Left colon (tissue), 2 donors: ENCODE data around the gene NUAK1. TPM values are rescaled to one million over a fixed set of nuclear protein-coding genes. Genes with fewer than 3 reads are reported as not detected.
A peak's percentile ranks its signal among the peaks of the same experiment; 100 is the strongest.

Source experiments
- ATAC-seq: fragments of 200-7000 bp; cut with Tn5 transposase; one replicate; pipeline ENCODE4 v1.9.1; 2020; ENCODE audit warnings: mild to moderate bottlenecking, moderate library complexity
- DNase-seq, 2 donors: peaks; one replicate each; pipeline ENCODE4 v3.0.0-alpha.2; 2020
- intact Hi-C, 2 donors: fragments of 100-400 bp; cut with DNase I in 1 of 2; cut with micrococcal nuclease in 1 of 2; formaldehyde crosslinking; loops; one replicate each; pipeline versions ENCODE4 v1.11.2 to v1.14.0; 2022; cut with DNase I, micrococcal nuclease
- total RNA-seq, 2 donors: library from RNA; stranded (reverse); fragmentation: NEBNext Ultra II Directional; extraction: Animal tissue kit (Norgen Biotek cat#: 25700); gene quantifications; one replicate each; pipeline ENCODE4 v1.2.1, GENCODE V29; 2021
- donor health status: DM: no; HTN: no; CAD: no.
- donor health status: DM: yes; HTN: yes; CAD: no.

The NUAK1 gene
- total RNA-seq, 2 donors from 2014 or later = 3.8 to 4.2 TPM

DNA sequence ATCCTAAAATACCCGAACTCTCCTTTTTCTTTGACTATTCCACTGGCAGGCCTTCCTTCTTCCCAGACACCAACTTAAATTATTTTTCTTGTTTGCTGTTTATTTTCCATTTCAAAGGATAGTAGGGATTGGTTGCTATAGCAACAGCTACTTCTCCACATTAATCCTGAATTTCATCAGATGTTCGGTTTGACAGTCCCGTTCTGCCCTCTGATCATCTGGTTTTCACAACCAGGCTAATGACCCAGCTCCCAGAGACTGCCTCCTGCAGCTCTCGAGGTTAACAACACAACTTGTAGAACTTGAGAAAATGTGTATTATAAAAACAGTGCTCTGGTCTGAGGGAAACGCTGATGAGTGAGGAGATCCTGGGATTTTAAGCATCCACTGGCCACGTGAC is 45.5 kb downstream of the NUAK1 start:
- intact Hi-C loops = no loop called here
- DNase-seq (no peak), ATAC-seq (no peak)

DNA sequence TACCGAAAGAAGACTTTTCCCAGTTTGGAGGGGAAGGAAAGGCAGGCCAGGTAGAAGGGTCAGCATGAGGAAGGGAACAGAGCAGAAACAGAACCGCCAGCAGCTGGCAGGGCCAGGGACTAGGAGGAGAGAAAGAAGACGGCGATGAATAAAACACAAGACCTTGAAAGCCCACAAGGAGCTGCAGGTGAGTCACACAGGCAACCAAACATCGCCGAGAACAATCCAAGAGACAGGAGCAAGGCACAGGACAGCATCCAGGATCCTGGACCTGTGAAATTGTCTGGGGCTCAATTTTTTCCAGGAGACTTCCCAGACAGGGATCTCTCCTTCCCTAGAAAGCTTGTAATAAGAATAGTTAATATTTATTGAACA is 47.3 kb downstream of the NUAK1 start:
- DNase-seq = no peak
- no peak for ATAC-seq
- intact Hi-C loops = no loop called here

DNA sequence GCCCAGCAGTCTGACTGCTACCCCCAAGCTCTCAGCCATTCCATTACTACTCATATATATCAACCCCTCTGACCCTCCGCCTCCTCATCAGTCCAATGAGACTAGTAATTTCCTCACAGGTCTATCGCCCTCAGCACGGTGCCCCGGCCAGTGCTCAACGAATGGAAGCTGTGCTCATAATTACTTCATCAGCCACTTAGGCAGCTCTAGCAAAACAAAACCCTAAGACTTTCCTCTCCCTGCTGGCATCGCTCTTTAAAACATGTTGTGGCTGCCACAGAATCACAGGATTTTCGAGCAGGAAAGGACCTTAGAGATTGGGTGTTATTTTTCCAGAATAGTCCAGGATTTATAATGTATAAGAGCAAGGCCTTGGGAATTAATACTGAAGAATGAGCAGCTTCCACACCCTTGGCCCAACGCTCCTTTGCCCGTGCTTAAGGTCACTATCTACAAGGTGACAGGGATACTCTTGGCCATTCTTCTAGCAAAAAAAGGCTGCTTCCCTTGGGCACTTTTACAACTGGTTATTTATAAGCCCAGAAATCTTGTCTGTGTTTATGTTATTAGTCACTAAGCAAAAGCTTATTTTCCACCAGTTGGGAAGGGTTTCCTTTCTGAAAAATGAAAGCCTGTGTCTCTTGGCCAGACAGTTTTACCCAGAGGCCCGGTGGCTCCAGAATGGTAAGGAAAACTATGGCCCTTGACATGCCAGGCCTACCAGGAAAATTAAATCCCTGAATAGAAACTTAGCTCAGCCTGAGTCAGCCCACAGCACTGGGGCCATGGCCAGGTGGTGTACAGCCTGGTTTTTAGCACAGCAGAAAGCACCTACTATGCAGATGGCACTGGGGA is 47.9 kb downstream of the NUAK1 start:
- no peak for ATAC-seq
- no peak for DNase-seq
- intact Hi-C loops = no loop called here

DNA sequence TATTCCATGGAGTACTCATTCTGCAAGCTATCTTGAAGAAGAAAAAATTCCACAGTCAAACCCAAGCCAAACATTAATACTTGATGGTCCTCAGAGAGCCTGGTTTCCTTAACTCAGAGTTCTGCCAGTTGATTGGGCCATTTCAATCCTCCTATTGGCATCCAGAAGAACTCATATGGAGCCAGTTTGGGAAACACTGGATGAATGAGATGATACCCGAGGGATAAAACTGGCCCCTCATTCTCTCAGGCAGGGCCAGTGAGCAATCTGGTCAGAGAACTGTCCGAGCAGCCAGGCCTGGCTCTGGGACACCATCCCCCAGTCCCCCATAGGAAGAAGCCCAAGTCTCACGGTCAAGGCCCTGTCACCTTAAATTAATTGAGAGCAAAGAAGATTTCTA is 48.8 kb downstream of the NUAK1 start:
- intact Hi-C loops = no loop called here
- no peak for ATAC-seq
- DNase-seq = no peak

DNA sequence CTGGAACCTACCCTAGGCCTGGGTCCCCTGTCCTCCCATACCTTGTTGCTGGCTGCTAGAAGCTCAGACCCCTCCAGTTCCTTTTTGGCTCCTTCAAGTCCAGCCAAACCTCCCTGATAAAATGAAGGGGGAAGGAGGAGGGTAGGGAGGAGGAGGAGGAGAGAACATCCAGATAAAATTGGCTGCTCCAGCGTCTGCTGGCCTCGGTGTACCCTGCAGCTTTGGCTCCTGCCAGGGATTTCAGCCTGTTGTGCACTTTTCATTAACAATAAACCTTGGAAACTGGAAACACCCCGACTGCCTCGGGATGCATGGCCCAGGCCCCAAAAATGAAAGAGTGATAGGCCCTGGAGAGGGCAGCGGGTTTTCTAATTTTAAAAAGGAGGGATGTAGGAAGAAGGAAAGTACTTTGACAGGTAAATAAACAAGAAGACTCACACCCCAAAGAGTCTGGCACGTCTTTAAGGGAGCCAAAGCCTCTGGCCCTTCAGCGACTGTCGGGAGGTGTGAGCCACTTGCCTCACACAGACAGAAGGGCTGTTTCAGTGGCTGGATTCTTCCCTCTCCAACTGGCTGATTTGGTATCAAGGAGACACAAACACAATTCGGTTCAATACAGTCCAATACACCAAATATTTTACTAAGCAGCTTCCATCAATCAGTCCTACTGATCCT is 49.8 kb downstream of the NUAK1 start:
- intact Hi-C loops = no loop called here
- ATAC-seq = no peak

DNA sequence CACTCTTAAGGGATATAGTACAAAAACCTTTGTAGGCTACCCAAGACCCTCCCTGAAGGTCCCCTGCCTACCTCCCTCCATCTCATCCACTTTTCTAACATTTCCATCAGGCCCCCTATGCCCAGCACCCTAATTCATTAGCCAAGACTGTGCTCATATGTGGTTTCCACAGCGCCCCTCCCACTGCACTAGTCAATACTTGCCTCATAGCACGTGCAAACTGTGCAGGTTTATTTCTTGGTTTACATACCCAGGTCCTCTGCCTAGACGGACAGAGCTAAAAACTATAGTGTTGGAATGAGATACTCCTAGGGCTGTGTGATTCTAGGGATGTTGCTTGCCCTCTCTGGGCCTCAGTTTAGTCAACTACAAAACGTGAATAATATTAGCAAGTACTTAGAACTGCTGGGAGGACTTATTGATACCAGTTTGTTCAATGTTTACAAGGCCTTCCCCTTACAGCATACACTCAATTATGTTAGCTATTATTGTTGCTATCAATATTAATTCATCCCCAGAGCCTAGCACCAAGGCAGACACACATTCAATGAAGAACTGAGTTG is 50.4 kb downstream of the NUAK1 start:
- ATAC-seq (no peak), DNase-seq (no peak)
- intact Hi-C loops = no loop called here

More for the DNA sequence above, 49.8 kb downstream of the NUAK1 start:
- DNase-seq = no peak

DNA sequence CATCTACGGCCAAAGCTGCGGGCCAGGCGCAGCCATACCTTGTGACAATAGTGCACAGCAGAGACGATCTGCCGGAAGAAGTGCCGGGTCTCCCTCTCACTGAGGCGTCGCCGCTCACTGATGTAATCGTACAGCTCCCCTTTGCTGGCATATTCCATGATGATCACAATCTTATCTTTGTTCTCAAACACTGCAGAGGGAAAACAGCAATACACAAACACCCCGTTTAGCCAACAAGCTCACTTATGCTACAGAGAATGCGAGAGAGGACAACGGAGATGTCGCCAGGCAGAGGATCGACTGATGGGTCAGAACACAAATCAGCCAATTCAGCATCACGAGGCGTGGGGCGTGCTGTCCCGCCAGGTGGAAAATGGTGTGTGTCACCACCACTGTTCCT is 52.1 kb downstream of the NUAK1 start:
- DNase-seq = no peak
- no peak for ATAC-seq
- intact Hi-C loops = no loop called here

DNA sequence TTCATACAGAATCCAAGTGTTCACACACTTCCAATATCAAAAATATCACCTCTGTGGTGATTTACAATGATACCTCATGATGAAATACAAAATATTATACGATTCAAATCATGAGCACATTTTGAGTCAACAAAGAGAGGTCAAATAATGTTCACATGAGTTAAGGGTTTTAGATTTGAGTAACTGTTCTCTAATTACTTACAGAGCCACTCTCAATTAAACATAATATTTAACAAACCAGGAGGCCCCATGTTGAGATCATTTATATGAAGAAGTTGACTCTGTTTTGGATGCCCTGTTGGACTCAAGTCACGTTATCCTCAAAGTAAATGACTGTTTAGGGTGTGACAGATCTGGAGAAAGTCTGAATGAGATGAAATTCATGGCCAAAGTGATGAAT is 53.5 kb downstream of the NUAK1 start:
- ATAC-seq (no peak), DNase-seq (no peak)
- intact Hi-C loops = no loop called here

DNA sequence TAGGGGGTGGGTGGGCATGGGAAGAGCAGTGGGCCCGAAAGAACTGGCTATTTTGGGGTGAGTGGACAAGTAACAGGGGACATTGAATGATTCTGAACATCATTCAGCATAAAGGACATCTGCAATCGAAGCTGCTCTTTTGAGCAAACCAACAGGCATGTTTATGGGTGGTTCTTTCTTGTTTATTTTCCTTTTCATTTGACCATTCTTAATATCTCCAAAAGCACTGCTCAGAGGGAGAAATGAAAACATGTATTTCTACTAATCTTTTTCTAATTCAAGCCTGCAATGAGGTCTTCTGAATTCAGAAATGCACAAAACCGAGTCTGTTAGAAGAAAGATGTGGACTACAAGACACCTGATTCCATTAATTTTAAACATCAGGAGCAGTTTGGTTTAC is 54.0 kb downstream of the NUAK1 start:
- DNase-seq = no peak
- intact Hi-C loops = no loop called here
- no peak for ATAC-seq

DNA sequence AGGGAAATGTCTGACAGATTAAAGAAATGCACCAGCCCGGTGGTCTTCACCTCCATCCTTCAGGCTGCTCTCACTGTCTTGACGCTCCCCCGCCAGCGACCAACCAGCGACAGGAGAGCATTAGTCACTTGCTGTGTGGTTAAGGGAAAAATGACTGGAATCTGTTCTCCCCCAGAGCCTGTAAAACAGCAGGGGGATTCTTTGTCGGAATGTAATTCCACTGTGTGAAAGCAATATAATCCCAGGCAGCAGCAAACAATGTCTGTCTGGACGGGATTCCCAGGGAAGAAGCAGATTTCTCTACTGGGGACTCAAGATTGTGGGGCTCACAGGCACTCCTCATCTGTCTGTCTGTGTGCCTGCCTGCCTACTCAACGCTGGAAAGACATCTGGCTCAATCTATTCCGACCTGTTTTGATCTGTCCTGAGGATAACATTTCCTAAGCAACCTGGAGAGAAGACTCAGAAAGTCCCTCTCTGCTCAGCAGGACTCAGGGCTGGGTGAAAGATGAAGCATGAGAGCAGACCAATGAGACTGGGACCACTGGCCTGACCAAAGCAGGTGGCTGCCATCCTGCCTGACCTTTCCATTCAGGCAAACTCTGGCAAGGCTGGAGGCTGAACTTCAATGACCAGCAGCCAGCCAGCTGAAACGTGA is 54.6 kb downstream of the NUAK1 start:
- no peak for DNase-seq
- ATAC-seq = no peak
- intact Hi-C loops = no loop called here

DNA sequence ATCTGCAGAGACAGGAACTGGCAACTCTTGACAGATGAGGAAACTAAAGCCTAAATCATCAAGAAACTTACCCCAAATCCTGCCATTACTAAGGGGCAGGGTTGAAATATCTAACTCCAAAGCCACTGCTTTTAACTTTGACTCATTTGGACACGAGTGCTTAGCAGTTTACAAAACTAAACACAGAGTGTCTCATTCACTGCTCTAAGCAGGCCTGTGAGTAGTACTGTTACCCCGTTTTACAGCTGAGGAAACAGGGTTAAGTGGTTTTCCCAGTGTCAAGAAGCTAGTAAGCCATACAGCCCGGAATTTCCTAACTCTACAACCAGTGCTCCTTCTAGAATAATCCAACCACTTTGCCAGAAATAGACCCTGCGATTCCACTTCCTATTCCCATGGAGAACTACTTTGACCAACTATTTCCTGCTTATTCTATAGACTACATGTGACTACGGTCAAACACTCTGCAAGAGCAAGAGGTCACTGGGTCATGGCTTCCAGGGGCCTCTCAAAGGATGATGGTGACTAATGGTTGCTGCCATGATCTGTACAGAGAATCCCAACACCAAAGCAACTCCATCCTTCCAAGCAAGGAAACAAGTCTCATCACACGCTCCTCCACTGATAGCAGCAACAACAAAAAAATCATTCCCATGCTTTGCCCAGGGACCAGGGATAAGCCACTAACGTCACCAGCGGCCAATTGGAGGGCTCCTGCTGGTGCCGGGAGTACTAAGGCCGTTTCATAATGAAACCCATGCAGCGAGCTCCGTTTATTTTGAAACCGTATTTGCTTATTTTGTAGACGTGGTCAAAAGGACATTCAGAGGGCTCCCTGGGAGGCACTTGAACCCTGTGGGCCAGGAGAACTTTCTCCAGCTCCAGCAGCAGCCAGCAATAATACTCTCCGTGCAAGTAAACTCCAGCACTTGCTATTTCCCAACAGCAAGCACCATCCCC is 56.3 kb downstream of the NUAK1 start:
- DNase-seq (no peak), ATAC-seq (no peak)
- intact Hi-C loops = no loop called here

DNA sequence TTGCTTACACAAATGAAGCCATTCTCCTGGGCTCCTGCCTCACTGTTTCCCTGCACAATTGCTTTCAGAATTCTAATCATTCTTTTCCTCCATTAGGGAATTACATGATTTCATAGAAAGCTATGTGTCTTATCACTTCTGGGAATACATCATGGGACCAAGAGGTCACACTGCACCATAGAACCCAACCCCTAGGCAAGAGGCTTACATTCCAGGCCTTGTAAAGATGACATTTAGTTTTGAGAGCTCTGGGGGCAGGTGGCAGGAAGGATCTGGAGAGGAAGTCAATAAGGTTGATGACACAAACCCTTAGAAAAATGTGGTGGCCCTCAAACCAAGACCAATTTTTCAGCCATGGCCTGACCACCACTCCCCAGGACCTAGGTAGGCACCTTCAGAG is 57.1 kb downstream of the NUAK1 start:
- DNase-seq (no peak), ATAC-seq (no peak)

DNA sequence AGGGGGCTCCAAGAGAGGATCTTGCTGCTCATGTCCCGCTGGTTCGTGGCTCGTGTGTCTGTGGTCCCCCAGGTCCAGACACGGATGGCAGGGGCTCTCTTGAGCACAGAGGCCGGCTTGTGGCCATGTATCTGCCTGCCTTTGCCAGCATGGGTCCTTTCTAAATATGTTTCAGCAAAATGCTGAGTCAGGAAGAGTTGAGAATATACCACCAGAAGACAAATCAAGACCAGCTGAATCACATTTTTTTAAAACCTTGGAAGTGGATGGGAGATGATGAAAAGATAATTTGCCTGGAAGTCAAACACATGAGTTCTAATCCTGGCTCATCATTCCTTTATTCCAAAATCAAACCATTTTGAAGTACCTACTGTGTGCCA is 58.0 kb downstream of the NUAK1 start:
- intact Hi-C loops = no loop called here
- DNase-seq (no peak), ATAC-seq (no peak)

More for the DNA sequence above, 57.1 kb downstream of the NUAK1 start:
- intact Hi-C loops = no loop called here

DNA sequence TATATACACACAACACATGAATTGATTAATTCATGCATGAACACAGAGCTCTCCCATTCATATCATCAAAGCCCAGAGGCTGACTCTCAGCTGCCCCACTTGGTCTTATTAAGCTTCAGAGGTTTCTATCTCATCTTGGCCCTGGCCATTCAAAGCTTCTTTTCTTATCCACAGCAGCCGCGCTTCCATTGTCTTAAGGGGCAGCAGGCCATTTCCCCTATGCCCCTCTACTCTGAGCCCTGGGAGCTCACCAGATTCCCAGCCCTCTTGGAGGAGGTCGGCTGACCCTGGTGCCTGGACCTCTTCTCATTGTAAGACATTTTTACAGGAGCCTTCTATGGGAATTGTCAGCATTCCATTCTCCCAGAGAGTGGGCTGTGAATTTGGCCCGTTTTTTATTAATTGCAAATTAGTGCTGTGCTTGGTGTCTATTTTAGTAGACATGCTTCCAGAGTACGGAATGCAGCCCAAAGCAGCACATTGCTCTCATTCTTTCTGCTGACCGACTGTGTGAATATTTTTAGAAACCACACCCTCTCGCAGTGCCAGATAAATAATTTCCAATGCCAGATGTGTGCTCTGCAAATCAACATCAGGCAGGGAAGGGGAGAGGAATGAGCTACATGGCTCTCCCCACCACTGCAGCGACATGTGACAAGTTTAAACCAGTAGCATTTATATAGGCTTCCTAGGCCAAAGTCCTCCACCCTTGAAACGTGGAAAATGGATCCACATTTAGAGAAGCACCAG is 58.5 kb downstream of the NUAK1 start:
- DNase-seq (no peak), ATAC-seq (no peak)
- intact Hi-C loops = no loop called here

DNA sequence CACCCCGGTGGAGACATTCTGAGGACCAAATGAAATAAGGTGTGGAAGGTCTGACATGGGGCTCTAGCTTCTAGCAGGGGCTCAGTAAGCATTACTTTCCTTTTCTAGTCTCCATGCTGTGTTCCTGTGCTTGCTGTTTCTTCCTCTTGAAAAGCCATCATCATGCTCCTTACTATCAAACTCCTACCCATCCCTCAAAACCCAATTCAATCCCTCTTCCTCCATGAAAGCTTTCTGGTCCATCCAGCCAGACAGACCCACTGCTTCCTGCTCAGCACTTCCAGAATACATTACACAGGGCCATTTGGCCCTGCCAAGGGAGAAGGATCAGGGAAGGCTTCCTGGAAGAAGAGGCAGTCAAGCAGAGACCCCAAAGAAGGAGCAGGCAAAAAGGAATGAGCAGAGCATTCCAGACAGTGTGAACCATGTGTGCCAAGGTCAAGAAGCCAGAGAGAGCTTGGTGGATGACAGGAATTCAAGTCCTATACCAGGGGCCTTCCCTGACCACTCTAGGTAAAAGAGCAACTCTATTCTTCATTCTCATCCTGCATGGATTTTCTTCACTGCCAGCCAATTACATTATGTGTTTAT is 59.5 kb downstream of the NUAK1 start:
- ATAC-seq = no peak
- intact Hi-C loops = no loop called here

DNA sequence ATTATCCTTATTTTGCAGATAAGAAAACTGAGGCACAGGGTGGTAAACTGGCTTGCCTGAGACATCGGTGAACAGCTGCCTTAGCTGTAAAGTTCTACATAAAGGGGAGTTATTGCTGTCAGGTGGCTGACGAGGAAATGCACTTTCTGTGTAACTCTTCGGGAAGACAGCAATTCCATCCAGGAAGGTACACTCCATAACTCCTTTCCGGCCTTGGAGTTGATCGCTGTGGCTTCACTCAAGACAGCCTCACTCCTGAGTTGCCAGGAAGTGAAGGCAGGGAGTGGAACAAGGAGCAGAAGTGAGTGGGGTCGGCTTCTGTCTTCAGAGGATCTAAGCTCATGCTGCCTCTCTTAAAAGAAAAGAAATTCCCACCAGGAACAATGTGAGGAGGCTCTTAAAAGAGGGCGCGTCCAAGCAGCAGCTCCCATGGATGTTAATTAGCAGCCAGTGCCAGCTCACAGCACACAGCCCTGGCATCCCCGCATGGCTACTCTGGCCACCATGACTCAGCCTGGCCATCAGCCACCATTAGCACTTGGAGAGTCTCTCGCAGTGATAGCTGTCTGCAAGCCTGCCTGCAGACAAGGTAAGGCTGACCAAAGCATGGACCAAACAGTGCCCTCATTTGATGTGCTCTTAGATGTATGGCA is 60.3 kb downstream of the NUAK1 start:
- intact Hi-C loops = no loop called here
- ATAC-seq (peak; percentile 81), DNase-seq (peak in 1 of 2 donors; percentile 28)

More for the DNA sequence above, 59.5 kb downstream of the NUAK1 start:
- no peak for DNase-seq

DNA sequence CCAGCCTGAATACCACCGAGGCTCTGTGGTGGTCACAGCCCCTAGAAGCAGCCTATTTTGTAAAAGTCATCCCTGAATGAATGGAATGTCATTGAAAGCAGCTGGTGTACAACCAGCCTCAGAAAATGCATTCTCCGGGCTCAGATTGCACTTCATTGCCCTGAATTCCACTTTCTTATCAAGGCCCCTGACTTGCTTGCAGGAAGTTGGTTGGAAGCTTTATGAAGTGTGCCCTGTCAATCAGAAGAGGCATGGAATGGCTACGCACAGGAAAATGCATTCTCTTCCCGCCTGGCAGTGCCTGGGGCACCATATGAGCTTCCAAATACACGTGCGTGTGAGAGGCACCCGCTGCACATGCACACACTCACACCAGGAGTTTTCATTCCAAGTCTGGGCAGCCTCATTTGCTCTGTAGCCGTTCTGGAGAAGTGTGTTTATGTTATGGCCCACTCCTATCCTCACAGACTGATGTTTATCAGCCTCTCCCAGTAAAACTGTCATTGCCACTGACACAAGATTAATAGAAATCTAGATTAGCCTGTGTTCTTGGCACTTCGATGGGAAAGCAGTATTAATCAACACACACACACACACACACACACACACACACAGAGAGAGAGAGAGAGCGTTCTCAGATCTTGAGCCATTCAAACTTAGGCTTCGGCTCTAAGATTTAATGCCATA is 63.9 kb downstream of the NUAK1 start:
- ATAC-seq (no peak), DNase-seq (no peak)
- intact Hi-C loops = no loop called here
